ENCODE measurements around the gene ATP8B2. TPM values are rescaled to one million over a fixed set of nuclear protein-coding genes. Genes with fewer than 3 reads are reported as not detected.
"Not testable (repeated sequence)": the region's sequence is repeated elsewhere in the genome, so short reads cannot be mapped to it uniquely, and the experiment has no call there.

The ATP8B2 gene
- total and polyA plus RNA-seq, 7 donors: 1.3 to 5.8 (median 3.6) TPM

DNA sequence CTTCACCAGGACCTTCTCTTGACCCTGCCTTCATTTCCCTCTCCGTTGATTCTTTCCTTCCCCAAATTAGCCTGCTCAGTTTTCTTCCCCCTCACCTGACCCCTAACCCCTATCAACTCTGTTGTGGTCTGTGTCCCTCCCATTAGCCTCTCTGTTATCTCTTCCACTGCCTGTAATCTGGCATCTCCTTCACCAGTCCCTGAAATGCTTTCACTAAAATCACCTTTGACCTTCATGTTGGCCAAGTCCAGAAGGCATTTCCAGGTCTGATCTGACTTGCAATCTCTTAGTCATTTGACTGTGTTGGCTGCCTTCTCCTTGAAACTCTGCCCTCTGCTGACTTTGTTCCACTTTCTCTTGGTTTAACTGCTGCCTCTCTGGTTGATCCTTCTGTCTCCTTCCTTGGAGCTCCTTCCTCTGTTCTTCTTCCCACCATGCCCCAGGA is 28.2 kb downstream of the ATP8B2 start:
- WGBS, 3 donors: 0 to 18% (median 13%) methylated on average over 1 of the region's 1 CpG
- Histone ChIP-seq H3K9me3 (no peaks in the 10 kb centered on the region), H3K27ac (no peak overlapping the region), H3K27me3 (ENCODE audit: insufficient read depth in 3 of 3, low read length in 2 of 3) (peaks cover 0 to 9% (median 0%) of the 10 kb centered on the region in 3 donors), H3K4me3 (peak overlapping the region; percentile 59), H3K36me3 (ENCODE audit: insufficient read depth in 1 of 2, low read depth in 1 of 2) (peaks cover 0 to 7% of the 10 kb centered on the region in 2 donors), H3K4me1 (peaks cover 12% of the 10 kb centered on the region)
- peak; percentile 54 to 85 (median 77) for ATAC-seq
- intact Hi-C loops (cut with DNase I): no loop called here
- TF ChIP-seq, protein P1, sequence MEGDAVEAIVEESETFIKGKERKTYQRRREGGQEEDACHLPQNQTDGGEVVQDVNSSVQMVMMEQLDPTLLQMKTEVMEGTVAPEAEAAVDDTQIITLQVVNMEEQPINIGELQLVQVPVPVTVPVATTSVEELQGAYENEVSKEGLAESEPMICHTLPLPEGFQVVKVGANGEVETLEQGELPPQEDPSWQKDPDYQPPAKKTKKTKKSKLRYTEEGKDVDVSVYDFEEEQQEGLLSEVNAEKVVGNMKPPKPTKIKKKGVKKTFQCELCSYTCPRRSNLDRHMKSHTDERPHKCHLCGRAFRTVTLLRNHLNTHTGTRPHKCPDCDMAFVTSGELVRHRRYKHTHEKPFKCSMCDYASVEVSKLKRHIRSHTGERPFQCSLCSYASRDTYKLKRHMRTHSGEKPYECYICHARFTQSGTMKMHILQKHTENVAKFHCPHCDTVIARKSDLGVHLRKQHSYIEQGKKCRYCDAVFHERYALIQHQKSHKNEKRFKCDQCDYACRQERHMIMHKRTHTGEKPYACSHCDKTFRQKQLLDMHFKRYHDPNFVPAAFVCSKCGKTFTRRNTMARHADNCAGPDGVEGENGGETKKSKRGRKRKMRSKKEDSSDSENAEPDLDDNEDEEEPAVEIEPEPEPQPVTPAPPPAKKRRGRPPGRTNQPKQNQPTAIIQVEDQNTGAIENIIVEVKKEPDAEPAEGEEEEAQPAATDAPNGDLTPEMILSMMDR (IDR thresholded peaks at IDR 0.05): peak; percentile 13
- DNase-seq: no peak

DNA sequence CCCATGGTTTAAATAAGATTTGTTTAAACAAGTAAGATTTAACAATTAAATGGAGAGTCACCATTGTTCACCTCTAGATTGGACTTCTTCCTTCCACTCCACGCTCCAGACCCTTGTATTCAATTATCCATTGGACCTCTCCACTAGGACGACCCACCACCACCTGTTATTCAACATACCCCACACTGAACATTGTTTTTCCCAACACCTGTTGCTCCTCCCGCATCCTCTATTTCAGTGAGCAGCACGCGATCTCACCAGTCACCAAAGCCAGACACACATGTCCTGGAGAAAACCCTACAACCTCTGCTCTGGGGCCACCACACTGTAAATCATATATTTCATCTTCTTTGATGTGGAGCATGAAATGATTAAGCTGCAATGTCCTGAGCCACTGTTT is 28.6 kb downstream of the ATP8B2 start:
- intact Hi-C loops (cut with DNase I): no loop called here

DNA sequence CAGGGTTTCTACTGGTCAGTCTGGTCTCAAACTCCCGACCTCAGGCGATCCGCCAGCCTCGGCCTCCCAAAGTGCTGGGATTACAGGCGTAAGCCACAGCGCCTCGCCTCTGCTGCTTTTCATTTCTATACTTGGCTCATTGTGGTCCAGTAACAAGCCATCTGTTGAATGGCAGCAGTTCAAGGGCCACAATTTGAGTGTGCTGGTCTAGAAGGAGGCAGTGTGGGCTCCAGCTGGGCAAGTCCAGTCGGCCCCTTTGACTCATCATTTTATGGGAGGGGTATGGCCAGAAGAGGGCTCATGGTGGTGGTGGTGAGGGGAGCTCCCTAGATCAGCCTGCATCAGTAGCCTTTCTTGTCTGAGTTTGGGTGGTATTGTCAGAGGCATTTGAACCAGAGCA is 33.2 kb downstream of the ATP8B2 start:
- intact Hi-C loops (cut with DNase I): no loop called here
- Histone ChIP-seq H3K27me3 (ENCODE audit: insufficient read depth in 3 of 3, low read length in 2 of 3) (no peaks in the 10 kb centered on the region), H3K27ac (no peak overlapping the region), H3K36me3 (ENCODE audit: insufficient read depth in 1 of 2, low read depth in 1 of 2) (no peaks in the 10 kb centered on the region), H3K4me3 (no peak overlapping the region), H3K4me1 (peaks cover under 1% of the 10 kb centered on the region), H3K9me3 (no peaks in the 10 kb centered on the region)
- ATAC-seq (no peak), DNase-seq (no peak)
- 82 to 87% (median 86%) methylated on average over 8 of the region's 8 CpGs for WGBS, 3 donors
- TF ChIP-seq, protein P1 (IDR thresholded peaks at IDR 0.05): no peak

More for the DNA sequence above, 28.6 kb downstream of the ATP8B2 start:
- Histone ChIP-seq H3K4me1 (peaks cover 12% of the 10 kb centered on the region), H3K9me3 (no peaks in the 10 kb centered on the region), H3K27ac (no peak overlapping the region), H3K27me3 (ENCODE audit: insufficient read depth in 3 of 3, low read length in 2 of 3) (peaks cover 0 to 9% (median 0%) of the 10 kb centered on the region in 3 donors), H3K4me3 (no peak overlapping the region), H3K36me3 (ENCODE audit: insufficient read depth in 1 of 2, low read depth in 1 of 2) (peaks cover 0 to 7% of the 10 kb centered on the region in 2 donors)
- DNase-seq: no peak
- no peak for ATAC-seq
- TF ChIP-seq, protein P1 (IDR thresholded peaks at IDR 0.05): no peak
- 82 to 87% (median 87%) methylated on average over 5 of the region's 5 CpGs for WGBS, 3 donors

DNA sequence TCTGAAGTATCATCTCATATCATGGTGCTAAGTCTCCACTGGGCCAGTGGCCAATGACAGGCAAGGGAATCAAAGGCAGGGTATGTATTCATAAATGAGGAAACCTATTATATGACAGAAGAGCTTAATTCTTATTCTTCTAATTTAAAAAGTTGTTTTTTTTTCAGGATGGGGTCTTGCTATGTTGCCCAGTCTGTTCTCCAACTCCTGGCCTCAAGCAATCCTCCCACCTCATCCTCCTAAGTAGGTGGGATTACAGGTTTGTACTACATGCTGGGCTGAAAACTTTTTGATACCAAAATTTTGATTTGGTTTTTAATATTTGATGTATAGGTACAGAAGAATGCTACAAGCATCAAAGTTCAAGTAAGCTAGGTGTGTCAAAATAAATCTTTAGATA is 35.0 kb downstream of the ATP8B2 start:
- Histone ChIP-seq H3K27ac (no peak overlapping the region), H3K4me1 (no peaks in the 10 kb centered on the region), H3K9me3 (no peaks in the 10 kb centered on the region), H3K36me3 (ENCODE audit: insufficient read depth in 1 of 2, low read depth in 1 of 2) (no peaks in the 10 kb centered on the region), H3K4me3 (no peak overlapping the region), H3K27me3 (ENCODE audit: insufficient read depth in 3 of 3, low read length in 2 of 3) (no peaks in the 10 kb centered on the region)
- TF ChIP-seq, protein P1 (IDR thresholded peaks at IDR 0.05): no peak
- intact Hi-C loops (cut with DNase I): no loop called here
- DNase-seq (no peak), ATAC-seq (no peak)

DNA sequence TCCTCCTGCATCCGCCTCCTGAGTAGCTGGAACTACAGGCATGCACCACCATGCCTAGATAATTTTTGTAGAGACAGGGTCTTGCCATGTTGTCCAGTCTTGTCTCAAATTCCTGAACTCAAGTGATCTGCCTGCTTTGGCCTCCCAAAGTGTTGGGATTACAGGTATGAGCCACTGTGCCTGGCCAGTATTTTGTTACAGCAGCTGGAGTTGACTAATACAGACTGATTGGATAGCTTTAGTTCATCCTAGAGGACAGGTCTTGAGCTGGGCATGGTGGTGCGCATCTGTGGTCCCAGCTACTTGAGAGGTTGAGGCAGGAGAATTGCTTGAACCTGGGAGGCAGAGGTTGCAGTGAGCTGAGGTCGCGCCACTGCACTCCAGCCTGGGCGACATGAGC is 35.6 kb downstream of the ATP8B2 start:
- H3K27me3 ChIP-seq (ENCODE audit: insufficient read depth in 3 of 3, low read length in 2 of 3); ATAC-seq; H3K4me1 ChIP-seq; H3K36me3 ChIP-seq (ENCODE audit: insufficient read depth in 1 of 2, low read depth in 1 of 2); intact Hi-C loops (cut with DNase I); H3K4me3 ChIP-seq; H3K27ac ChIP-seq; H3K9me3 ChIP-seq; DNase-seq: not testable (repeated sequence)
- WGBS, 3 donors: 84 to 94% (median 86%) methylated on average over 5 of the region's 5 CpGs

All from psoas muscle (tissue), 8 donors.